HEK293 (cell line): ENCODE results near the gene HECA.

Experiments used
- AEBP2 ChIP-seq: fragments of 450-650 bp; formaldehyde crosslinking; IDR thresholded peaks from 2 replicates; pipeline ENCODE4 v1.5.1; 2016; ENCODE audit warnings: missing biosample characterization, missing genetic modification characterization, borderline replicate concordance
- FEZF1 ChIP-seq: fragments of 450-650 bp; formaldehyde crosslinking; IDR thresholded peaks from 2 replicates; pipeline ENCODE4 v1.5.1; 2016; ENCODE audit warnings: missing biosample characterization, missing genetic modification characterization
- HOXA7 ChIP-seq: sonication (generic); formaldehyde crosslinking; IDR thresholded peaks from 2 replicates; pipeline ENCODE4 v1.8.1; 2022; ENCODE audit warnings: missing genetic modification reagents, borderline replicate concordance
- INSM2 ChIP-seq: fragments of 450-650 bp; formaldehyde crosslinking; IDR thresholded peaks from 2 replicates; pipeline ENCODE4 v1.5.1; 2016; ENCODE audit warnings: missing biosample characterization, missing genetic modification characterization
- KLF16 ChIP-seq: fragments of 450-650 bp; formaldehyde crosslinking; IDR thresholded peaks from 2 replicates; pipeline ENCODE4 v1.5.1; 2017; ENCODE audit warnings: missing biosample characterization, missing genetic modification characterization
- MYNN ChIP-seq: fragments of 450-650 bp; formaldehyde crosslinking; IDR thresholded peaks from 2 replicates; pipeline ENCODE4 v1.5.1; 2016; ENCODE audit warnings: missing biosample characterization, missing genetic modification characterization, borderline replicate concordance
- PRDM2 ChIP-seq: fragments of 450-650 bp; formaldehyde crosslinking; IDR thresholded peaks from 2 replicates; pipeline ENCODE4 v1.5.1; 2016; ENCODE audit warnings: missing biosample characterization, missing genetic modification characterization, borderline replicate concordance
- PRDM6 ChIP-seq: fragments of 450-650 bp; formaldehyde crosslinking; IDR thresholded peaks from 2 replicates; pipeline ENCODE4 v1.5.1; 2017; ENCODE audit warnings: missing biosample characterization, missing genetic modification characterization
- SP2 ChIP-seq: fragments of 450-650 bp; formaldehyde crosslinking; IDR thresholded peaks from 2 replicates; pipeline ENCODE4 v1.5.1; 2016; ENCODE audit warnings: missing biosample characterization, missing genetic modification characterization
- ZBTB8A ChIP-seq: fragments of 450-650 bp; formaldehyde crosslinking; IDR thresholded peaks from 2 replicates; pipeline ENCODE4 v1.5.1; 2016; ENCODE audit warnings: missing biosample characterization, missing genetic modification characterization
- ZNF140 ChIP-seq: fragments of 450-650 bp; formaldehyde crosslinking; IDR thresholded peaks from 2 replicates; pipeline ENCODE4 v1.5.1; 2016; ENCODE audit warnings: missing biosample characterization, missing genetic modification characterization
- ZNF221 ChIP-seq: fragments of 450-650 bp; formaldehyde crosslinking; IDR thresholded peaks from 2 replicates; pipeline ENCODE4 v1.5.1; 2017; ENCODE audit warnings: missing biosample characterization, missing genetic modification characterization, borderline replicate concordance
- ZNF223 ChIP-seq: fragments of 450-650 bp; formaldehyde crosslinking; IDR thresholded peaks from 2 replicates; pipeline ENCODE4 v1.5.1; 2016; ENCODE audit warnings: missing biosample characterization, missing genetic modification characterization
- ZNF26 ChIP-seq: fragments of 450-650 bp; formaldehyde crosslinking; IDR thresholded peaks from 2 replicates; pipeline ENCODE4 v1.5.1; 2016; ENCODE audit warnings: missing biosample characterization, missing genetic modification characterization
- ZNF311 ChIP-seq: fragments of 450-650 bp; formaldehyde crosslinking; IDR thresholded peaks from 2 replicates; pipeline ENCODE4 v1.5.1; 2017; ENCODE audit warnings: missing biosample characterization, missing genetic modification characterization, borderline replicate concordance
- ZNF366 ChIP-seq: fragments of 450-650 bp; formaldehyde crosslinking; conservative IDR thresholded peaks from 2 replicates; pipeline ENCODE4 v1.5.1; 2016; ENCODE audit warnings: missing biosample characterization, missing genetic modification characterization
- ZNF513 ChIP-seq: fragments of 450-650 bp; IDR thresholded peaks from 2 replicates; pipeline ENCODE4 v1.5.1; 2018; ENCODE audit warnings: missing biosample characterization, missing genetic modification characterization
- ZNF530 ChIP-seq: fragments of 450-650 bp; formaldehyde crosslinking; IDR thresholded peaks from 2 replicates; pipeline ENCODE4 v1.5.1; 2016; ENCODE audit warnings: low read depth, missing biosample characterization, missing genetic modification characterization
- ZNF555 ChIP-seq: fragments of 450-650 bp; formaldehyde crosslinking; conservative IDR thresholded peaks from 2 replicates; pipeline ENCODE4 v1.5.1; 2017; ENCODE audit warnings: missing biosample characterization, mild to moderate bottlenecking, missing genetic modification characterization, inconsistent platforms
- ZNF585B ChIP-seq: fragments of 450-650 bp; formaldehyde crosslinking; IDR thresholded peaks from 2 replicates; pipeline ENCODE4 v1.5.1; 2016; ENCODE audit warnings: missing biosample characterization, missing genetic modification characterization
- ZNF610 ChIP-seq: fragments of 450-650 bp; formaldehyde crosslinking; IDR thresholded peaks from 2 replicates; pipeline ENCODE4 v1.5.1; 2016; ENCODE audit warnings: missing biosample characterization, missing genetic modification characterization, borderline replicate concordance
- ZNF658 ChIP-seq: fragments of 450-650 bp; formaldehyde crosslinking; IDR thresholded peaks from 2 replicates; pipeline ENCODE4; 2016; ENCODE audit warnings: missing biosample characterization, missing genetic modification characterization
- ZNF704 ChIP-seq: fragments of 450-650 bp; formaldehyde crosslinking; IDR thresholded peaks from 2 replicates; pipeline ENCODE4 v1.5.1; 2016; ENCODE audit warnings: missing biosample characterization, missing genetic modification characterization

The HECA gene

GRCh38 chr6:139152088-139152891 lies 17.4 kb downstream of the HECA start (continued):
- no peak for TF ChIP-seq ZNF585B (tag by site-specific recombination)
- TF ChIP-seq FEZF1: peak; percentile 99
- peak; percentile 61; the same call in 1 of the 2 replicates for TF ChIP-seq KLF16 (tag by site-specific recombination)
- no peak for TF ChIP-seq ZNF704
- TF ChIP-seq SP2: peak; percentile 29; the same call in 1 of the 2 replicates
- no peak for TF ChIP-seq ZNF555
- no peak for TF ChIP-seq ZNF140
- TF ChIP-seq PRDM2 (tag by site-specific recombination): no peak
- no peak for TF ChIP-seq HOXA7 (CRISPR knock-in tag)
- TF ChIP-seq INSM2 (tag by site-specific recombination): peak; percentile 99
- peak; percentile 65 for TF ChIP-seq ZBTB8A (tag by site-specific recombination)
- TF ChIP-seq ZNF513 (tag by site-specific recombination): peak; percentile 61
- TF ChIP-seq AEBP2 (tag by site-specific recombination): no peak
- peak; percentile 89 for TF ChIP-seq MYNN (tag by site-specific recombination)
- no peak for TF ChIP-seq ZNF658 (tag by site-specific recombination)
- no peak for TF ChIP-seq ZNF311 (tag by site-specific recombination)
- peak; percentile 100 for TF ChIP-seq PRDM6
- peak; percentile 77; the same call in 1 of the 2 replicates for TF ChIP-seq ZNF610 (tag by site-specific recombination)
- no peak for TF ChIP-seq ZNF26 (tag by site-specific recombination)
- no peak for TF ChIP-seq ZNF530
- TF ChIP-seq ZNF366 (tag by site-specific recombination): peak; percentile 97
- 0 out of 2 replicates have a peak, but pooled peaks have one; percentile 13 for TF ChIP-seq ZNF221
- TF ChIP-seq ZNF223 (tag by site-specific recombination): no peak
